Type B pancreatic cell (in vitro differentiated cells): Measurements from ENCODE around the gene RNF144A. TPM values are rescaled to one million over a fixed set of nuclear protein-coding genes. Genes with fewer than 3 reads are reported as not detected.

Source experiments
- DNase-seq: peaks from one replicate; pipeline ENCODE4 v3.0.0; 2021; ENCODE audit warnings: mixed read lengths; ENCODE audit not compliant: unreplicated experiment; ENCODE audit errors: extremely low spot score
- H3K27ac Mint-ChIP-seq: 2 replicates; pipeline ENCODE4 v1.8.0; 2021; ENCODE audit warnings: mild to moderate bottlenecking, mixed read lengths
- H3K27me3 Mint-ChIP-seq: 2 replicates; pipeline ENCODE4 v1.8.0; 2021; ENCODE audit warnings: mixed read lengths
- H3K36me3 Mint-ChIP-seq: 2 replicates; pipeline ENCODE4 v1.8.0; 2021; ENCODE audit warnings: mixed read lengths
- H3K4me1 Mint-ChIP-seq: one replicate; pipeline ENCODE4 v1.8.0; 2021; ENCODE audit warnings: mixed read lengths; ENCODE audit not compliant: unreplicated experiment
- H3K4me3 Mint-ChIP-seq: 2 replicates; pipeline ENCODE4 v1.8.0; 2021; ENCODE audit warnings: mild to moderate bottlenecking, mixed read lengths
- H3K9me3 Mint-ChIP-seq: 2 replicates; pipeline ENCODE4 v1.8.0; 2021; ENCODE audit warnings: mixed read lengths
- CTCF ChIP-seq: fragments of 200-600 bp; sonication (generic); conservative IDR thresholded peaks from 2 replicates; pipeline ENCODE4 v1.5.0; 2021; ENCODE audit warnings: antibody characterized with exemption, mild to moderate bottlenecking
- total RNA-seq: library from RNA; stranded (reverse); gene quantifications from 2 replicates; pipeline ENCODE4 v1.2.1, GENCODE V29; 2021; ENCODE audit warnings: low replicate concordance

RNF144A gene
- total RNA-seq, 1 donor from 2014 or later, result 35.6 TPM

- Mint-ChIP-seq H3K36me3 (peaks cover 52% of the 10 kb centered on the region), H3K27me3 (no peaks in the 10 kb centered on the region), H3K27ac (peak overlapping the region; percentile 21), H3K9me3 (no peaks in the 10 kb centered on the region), H3K4me3 (no peak overlapping the region), H3K4me1 (peaks cover 23% of the 10 kb centered on the region)
- DNase-seq, result no peak
- TF ChIP-seq CTCF, result no peak
Measured at GRCh38 chr2:7031547-7032245, 114.5 kb downstream of the RNF144A start.

GRCh38 chr2:7032371-7032770, 115.2 kb downstream of the RNF144A start:
- peaks cover 16% of the 10 kb centered on the region for H3K4me1 Mint-ChIP-seq
- no peak overlapping the region for H3K27ac Mint-ChIP-seq
- no peaks in the 10 kb centered on the region for H3K27me3 Mint-ChIP-seq
- no peak for TF ChIP-seq CTCF
- peaks cover 45% of the 10 kb centered on the region for H3K36me3 Mint-ChIP-seq
- DNase-seq, result no peak
- no peaks in the 10 kb centered on the region for H3K9me3 Mint-ChIP-seq
- no peak overlapping the region for H3K4me3 Mint-ChIP-seq

GRCh38 chr2:7033136-7033960, 116.1 kb downstream of the RNF144A start:
- no peak for TF ChIP-seq CTCF
- no peaks in the 10 kb centered on the region for H3K27me3 Mint-ChIP-seq
- H3K4me1 Mint-ChIP-seq, result peaks cover 18% of the 10 kb centered on the region
- H3K4me3 Mint-ChIP-seq, result no peak overlapping the region
- peaks cover 44% of the 10 kb centered on the region for H3K36me3 Mint-ChIP-seq
- no peaks in the 10 kb centered on the region for H3K9me3 Mint-ChIP-seq
- no peak overlapping the region for H3K27ac Mint-ChIP-seq
- DNase-seq, result no peak

DNA sequence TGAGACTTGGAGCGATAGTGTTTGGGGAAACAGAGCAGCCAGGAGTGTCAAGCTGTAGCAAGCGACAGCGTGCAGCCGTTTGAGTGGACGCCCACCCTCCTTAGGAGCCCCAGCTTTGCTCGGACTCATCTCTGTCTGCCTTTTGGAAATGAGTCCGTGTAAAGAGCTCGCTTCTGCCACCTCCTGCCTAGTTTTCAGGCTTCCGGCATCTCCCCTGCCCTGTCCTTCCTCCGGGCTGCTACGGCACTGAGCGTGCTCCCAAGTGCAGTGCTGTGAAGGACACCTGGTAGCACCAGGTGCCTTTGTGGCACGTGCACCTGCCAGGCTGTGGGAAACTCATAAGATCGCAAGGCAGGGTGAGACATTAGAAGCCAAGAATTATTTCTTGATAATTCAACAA, 117.1 kb downstream of the RNF144A start:
- DNase-seq, result no peak
- no peaks in the 10 kb centered on the region for H3K9me3 Mint-ChIP-seq
- TF ChIP-seq CTCF, result peak; percentile 47
- no peaks in the 10 kb centered on the region for H3K27me3 Mint-ChIP-seq
- no peak overlapping the region for H3K4me3 Mint-ChIP-seq
- H3K36me3 Mint-ChIP-seq, result peaks cover 51% of the 10 kb centered on the region
- peaks cover 16% of the 10 kb centered on the region for H3K4me1 Mint-ChIP-seq
- H3K27ac Mint-ChIP-seq, result no peak overlapping the region

DNA sequence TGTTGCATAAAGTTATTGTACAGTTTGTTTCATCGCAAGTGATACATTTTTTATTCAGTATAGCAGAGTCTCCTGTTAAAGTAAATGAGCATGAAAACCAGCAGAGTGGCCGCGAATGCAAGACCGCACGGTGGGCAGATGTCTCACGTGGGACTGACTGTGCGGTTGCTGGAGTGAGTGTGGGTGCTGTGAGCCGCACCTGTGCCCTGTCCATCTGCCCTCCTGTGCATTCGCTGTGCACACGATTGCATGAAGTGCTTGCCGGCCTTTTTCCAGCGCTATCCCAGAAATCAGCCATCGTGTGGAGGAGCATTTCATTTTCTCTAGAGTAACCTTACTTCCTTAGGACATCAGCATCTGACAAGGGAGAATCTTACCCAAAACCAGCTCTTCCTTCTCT, 118.7 kb downstream of the RNF144A start:
- H3K4me1 Mint-ChIP-seq, result peaks cover 14% of the 10 kb centered on the region
- H3K4me3 Mint-ChIP-seq, result no peak overlapping the region
- DNase-seq, result no peak
- no peaks in the 10 kb centered on the region for H3K27me3 Mint-ChIP-seq
- H3K9me3 Mint-ChIP-seq, result no peaks in the 10 kb centered on the region
- no peak overlapping the region for H3K27ac Mint-ChIP-seq
- no peak for TF ChIP-seq CTCF
- peaks cover 50% of the 10 kb centered on the region for H3K36me3 Mint-ChIP-seq
